Muscle layer of colon (tissue), 2 donors: ENCODE data around the gene GSTA4.
"Not testable (repeated sequence)": the region's sequence is repeated elsewhere in the genome, so short reads cannot be mapped to it uniquely, and the experiment has no call there.

Source experiments
- H3K27ac ChIP-seq: one replicate; pipeline ENCODE4 v1.7.0; 2013; ENCODE audit warnings: low read depth, mild to moderate bottlenecking, low read length, moderate library complexity
- H3K27me3 ChIP-seq, 2 donors: one replicate each; pipeline ENCODE4 v1.7.0; 2013; ENCODE audit warnings: low read length in 2 of 2, mild to moderate bottlenecking in 2 of 2; ENCODE audit not compliant: insufficient read depth in 2 of 2, control insufficient read depth in 1 of 2
- H3K36me3 ChIP-seq: one replicate; pipeline ENCODE4 v1.7.0; 2013; ENCODE audit warnings: mild to moderate bottlenecking, low read length; ENCODE audit not compliant: insufficient read depth
- H3K4me1 ChIP-seq: one replicate; pipeline ENCODE4 v1.7.0; 2013; ENCODE audit warnings: mild to moderate bottlenecking, low read length; ENCODE audit not compliant: insufficient read depth
- H3K4me3 ChIP-seq, 2 donors: one replicate each; pipeline ENCODE4 v1.7.0; 2013; ENCODE audit warnings: low read length in 2 of 2, low read depth in 1 of 2, mild to moderate bottlenecking in 1 of 2, moderate library complexity in 1 of 2
- H3K9ac ChIP-seq: one replicate; pipeline ENCODE4 v1.7.0; 2013; ENCODE audit warnings: low read length
- H3K9me3 ChIP-seq: one replicate; pipeline ENCODE4 v1.7.0; 2013; ENCODE audit warnings: mild to moderate bottlenecking, low read length
- donor health status: abdominal sarcoma.
- donor health status: Adenocarcinoma of cecum.

The GSTA4 gene

DNA sequence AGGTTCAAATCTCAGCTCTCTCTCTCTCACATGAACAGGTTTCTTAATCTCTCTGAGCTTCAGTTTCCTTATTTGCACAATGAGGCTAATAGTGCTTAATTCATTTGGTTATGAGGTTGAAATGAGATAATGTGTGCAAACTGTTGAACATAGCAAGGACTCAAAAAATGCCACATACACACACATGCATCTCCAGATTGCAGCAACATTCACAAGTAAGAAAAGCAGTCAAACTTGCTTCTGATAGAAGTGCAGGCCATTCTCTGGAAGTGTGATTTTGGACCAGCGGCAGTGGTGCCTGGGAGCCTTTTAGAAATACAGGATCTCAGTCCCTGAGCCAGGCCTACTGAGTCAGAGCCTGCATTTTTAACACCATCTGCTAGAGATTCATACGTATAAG, 25.7 kb downstream of the GSTA4 start:
- no peaks in the 10 kb centered on the region for H3K9me3 ChIP-seq
- H3K36me3 ChIP-seq = no peaks in the 10 kb centered on the region
- no peak overlapping the region for H3K27ac ChIP-seq
- no peak overlapping the region for H3K4me3 ChIP-seq
- H3K27me3 ChIP-seq = no peaks in the 10 kb centered on the region
- H3K4me1 ChIP-seq = no peaks in the 10 kb centered on the region
- no peak overlapping the region for H3K9ac ChIP-seq

DNA sequence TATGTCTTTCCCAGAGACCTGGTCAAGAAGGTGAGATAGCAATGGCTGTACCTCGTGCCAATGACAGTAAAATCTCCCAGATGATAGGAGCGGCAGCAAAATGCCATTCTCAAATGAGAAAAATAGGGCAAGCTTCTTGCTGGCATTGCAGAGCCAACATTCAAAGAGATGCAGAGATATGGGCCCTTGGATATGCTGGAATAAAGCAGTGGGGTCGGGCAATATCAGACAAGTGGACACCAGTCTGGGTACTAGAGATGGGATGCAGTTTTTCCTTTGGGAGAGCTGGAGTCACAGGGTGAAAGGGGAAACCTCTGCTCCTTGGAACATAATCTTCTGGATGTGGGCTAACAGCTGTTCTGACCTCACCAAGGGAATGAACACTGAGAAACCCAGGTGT, 29.0 kb downstream of the GSTA4 start:
- Histone ChIP-seq H3K27ac (no peak overlapping the region), H3K9me3 (no peaks in the 10 kb centered on the region), H3K4me3 (no peak overlapping the region), H3K4me1 (no peaks in the 10 kb centered on the region), H3K36me3 (no peaks in the 10 kb centered on the region), H3K9ac (no peak overlapping the region), H3K27me3 (no peaks in the 10 kb centered on the region)

DNA sequence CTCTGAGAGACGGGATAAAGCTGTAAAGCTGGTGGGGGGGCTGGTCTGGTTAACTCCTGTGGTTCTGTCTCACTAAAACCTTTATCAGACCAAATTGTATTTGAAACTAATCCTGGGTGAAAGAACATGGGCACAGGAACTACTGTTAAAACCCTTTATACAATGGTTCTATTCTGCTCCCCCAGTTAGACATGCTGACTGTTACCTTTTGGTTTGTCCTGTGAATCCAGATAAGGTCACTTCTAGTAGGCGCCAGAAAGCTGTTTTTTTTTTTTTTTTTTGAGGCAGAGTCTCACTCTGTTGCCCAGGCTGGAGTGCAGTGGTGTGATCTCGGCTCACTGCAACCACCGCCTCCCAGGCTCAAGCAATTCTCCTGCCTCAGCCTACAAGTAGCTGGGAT, 29.7 kb downstream of the GSTA4 start:
- H3K4me3 ChIP-seq = no peak overlapping the region
- H3K9me3 ChIP-seq = no peaks in the 10 kb centered on the region
- H3K4me1 ChIP-seq = no peaks in the 10 kb centered on the region
- H3K9ac ChIP-seq = no peak overlapping the region
- H3K27ac ChIP-seq = no peak overlapping the region
- no peaks in the 10 kb centered on the region for H3K36me3 ChIP-seq
- H3K27me3 ChIP-seq = no peaks in the 10 kb centered on the region

DNA sequence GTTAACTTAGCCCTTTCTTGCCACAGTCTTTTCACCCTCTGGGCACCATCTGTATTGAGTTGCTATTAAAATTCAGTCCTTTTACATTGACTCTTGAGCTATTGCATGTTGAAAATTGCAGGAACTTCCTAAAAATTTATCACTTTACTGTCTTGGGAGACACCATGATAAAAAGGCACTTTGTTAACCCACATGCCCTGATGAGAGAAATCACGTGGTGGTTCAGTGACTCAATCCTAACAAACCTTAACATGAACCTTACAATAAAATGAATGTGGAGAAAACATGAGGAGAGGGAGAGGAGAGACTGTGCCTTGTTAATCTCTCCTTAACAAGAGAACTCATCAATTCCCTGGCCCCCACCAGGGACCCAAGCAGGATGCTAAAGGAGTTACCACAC, 30.8 kb downstream of the GSTA4 start:
- no peaks in the 10 kb centered on the region for H3K4me1 ChIP-seq
- H3K9me3 ChIP-seq = no peaks in the 10 kb centered on the region

DNA sequence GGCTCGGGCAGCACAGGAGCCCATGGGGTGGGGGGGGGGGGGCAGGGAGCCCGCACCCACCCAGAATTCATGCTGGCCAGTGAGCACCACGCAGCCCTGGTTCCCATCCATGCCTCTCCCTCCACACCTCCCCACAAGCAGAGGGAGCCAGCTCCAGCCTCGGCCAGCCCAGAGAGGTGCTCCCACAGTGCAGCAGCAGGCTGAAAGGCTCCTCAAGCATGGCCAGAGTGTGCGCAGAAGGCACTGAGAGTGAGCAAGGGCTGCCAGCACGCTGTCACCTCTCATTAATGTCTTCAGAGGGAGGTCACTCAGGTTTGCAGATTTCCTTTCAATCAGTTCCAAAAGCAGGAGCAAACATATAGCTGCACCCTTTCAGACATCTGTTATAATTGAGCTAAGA, 32.4 kb downstream of the GSTA4 start:
- no peaks in the 10 kb centered on the region for H3K9me3 ChIP-seq
- no peaks in the 10 kb centered on the region for H3K36me3 ChIP-seq
- H3K27me3 ChIP-seq = no peaks in the 10 kb centered on the region
- H3K27ac ChIP-seq = no peak overlapping the region
- no peak overlapping the region for H3K4me3 ChIP-seq
- H3K9ac ChIP-seq = no peak overlapping the region
- H3K4me1 ChIP-seq = no peaks in the 10 kb centered on the region

More for the DNA sequence above, 30.8 kb downstream of the GSTA4 start:
- H3K36me3 ChIP-seq = no peaks in the 10 kb centered on the region
- no peak overlapping the region for H3K27ac ChIP-seq
- no peaks in the 10 kb centered on the region for H3K27me3 ChIP-seq
- no peak overlapping the region for H3K9ac ChIP-seq
- no peak overlapping the region for H3K4me3 ChIP-seq

DNA sequence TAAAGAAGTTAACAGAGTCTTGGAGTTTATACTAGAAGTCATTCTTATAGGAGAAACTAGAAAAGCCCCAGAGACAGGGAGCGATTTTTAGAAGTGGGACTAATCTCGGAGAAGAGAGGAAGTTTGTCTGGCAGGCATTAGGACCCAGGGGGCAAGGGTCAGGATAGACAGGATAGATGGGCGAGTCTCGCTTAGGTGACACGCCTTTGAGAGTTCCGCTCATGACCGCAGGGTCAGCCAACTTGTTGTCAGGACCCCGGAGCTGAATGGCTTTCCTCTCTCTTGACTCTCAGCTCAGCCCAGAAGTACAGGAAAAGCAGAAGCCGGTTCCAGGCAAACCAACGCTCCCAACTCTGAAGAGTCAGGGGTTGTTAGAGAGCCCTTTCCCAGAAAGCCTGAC, 34.1 kb downstream of the GSTA4 start:
- not testable (repeated sequence) for H3K9me3 ChIP-seq, H3K27me3 ChIP-seq, H3K27ac ChIP-seq, H3K4me3 ChIP-seq, H3K36me3 ChIP-seq, H3K4me1 ChIP-seq, H3K9ac ChIP-seq

DNA sequence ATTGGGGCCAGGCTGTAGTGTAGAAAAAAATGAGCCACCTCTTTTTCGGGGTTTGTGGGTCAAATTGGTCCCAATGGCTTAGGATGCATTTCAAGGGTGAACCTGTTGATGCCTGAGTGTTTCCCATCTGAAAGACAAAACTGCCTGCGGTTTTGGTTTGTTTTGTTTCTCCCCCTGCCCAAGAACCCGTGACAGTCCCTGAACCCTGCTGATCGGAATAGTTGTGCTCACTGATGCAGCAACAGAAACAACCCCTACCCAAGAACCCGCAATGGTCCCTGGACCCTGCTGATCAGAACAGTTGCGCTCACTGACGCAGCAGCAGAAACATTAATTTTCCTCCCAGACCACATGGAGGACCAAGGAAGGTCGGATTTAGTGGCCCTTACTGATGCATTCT, 34.9 kb downstream of the GSTA4 start:
- not testable (repeated sequence) for H3K4me3 ChIP-seq, H3K36me3 ChIP-seq, H3K4me1 ChIP-seq, H3K9ac ChIP-seq, H3K9me3 ChIP-seq, H3K27ac ChIP-seq, H3K27me3 ChIP-seq

DNA sequence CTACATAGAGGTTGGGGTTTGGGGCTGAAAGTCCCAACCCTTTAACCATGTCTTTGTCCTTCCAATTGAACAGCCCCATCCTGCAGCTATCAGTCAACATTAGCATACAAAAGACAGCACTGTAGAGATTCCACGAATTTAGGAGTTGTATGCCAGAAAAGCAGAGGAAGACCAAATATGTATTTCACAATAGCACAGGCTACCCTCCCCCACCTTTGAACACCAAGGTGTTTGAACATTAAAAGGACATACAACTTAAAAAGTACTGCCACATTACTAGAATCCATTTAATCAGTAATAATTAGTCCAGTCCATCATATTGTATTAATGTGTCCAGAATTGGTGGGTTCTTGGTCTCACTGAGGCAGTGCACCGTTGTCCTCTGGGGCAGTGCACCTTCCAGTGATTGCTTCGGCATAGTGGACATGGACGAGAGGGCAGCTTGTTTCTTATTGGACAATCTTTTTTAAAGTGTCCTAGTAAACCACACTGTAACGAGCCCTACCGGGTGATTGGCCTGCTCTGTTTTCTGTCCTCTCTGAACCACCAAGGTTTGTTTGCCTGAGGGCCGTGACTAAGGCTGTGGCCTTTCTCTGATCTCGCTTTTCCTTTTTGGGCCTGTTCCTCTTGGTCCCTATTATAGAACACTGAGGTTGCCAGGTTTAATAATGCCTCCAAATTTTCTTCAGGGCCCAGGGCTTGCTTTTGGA, 36.4 kb downstream of the GSTA4 start:
- no peaks in the 10 kb centered on the region for H3K27me3 ChIP-seq
- H3K27ac ChIP-seq = no peak overlapping the region

DNA sequence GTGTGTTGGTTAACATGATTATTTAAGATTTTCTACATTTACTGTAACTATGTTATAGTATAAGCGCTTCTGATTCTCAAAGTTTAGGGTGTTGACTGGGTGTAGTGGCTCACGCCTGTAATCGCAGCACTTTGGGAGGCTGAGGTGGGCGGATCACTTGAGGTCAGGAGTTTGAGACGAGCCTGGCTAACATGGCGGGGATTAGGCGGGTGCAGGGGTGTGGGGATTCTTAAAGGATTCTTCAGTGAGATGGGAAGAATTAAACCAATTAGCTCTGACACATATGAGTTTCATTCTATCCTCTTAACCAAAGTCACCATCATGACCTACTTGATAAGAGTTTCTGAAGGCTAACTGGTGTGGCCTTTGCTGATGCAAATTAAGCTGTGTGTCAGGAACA, 39.2 kb downstream of the GSTA4 start:
- Histone ChIP-seq H3K9ac (no peak overlapping the region), H3K4me1 (no peaks in the 10 kb centered on the region), H3K27ac (no peak overlapping the region), H3K27me3 (no peaks in the 10 kb centered on the region), H3K36me3 (no peaks in the 10 kb centered on the region), H3K9me3 (no peaks in the 10 kb centered on the region), H3K4me3 (no peak overlapping the region)

More for the DNA sequence above, 36.4 kb downstream of the GSTA4 start:
- Histone ChIP-seq H3K4me1 (no peaks in the 10 kb centered on the region), H3K4me3 (no peak overlapping the region), H3K9me3 (no peaks in the 10 kb centered on the region), H3K9ac (no peak overlapping the region), H3K36me3 (no peaks in the 10 kb centered on the region)

DNA sequence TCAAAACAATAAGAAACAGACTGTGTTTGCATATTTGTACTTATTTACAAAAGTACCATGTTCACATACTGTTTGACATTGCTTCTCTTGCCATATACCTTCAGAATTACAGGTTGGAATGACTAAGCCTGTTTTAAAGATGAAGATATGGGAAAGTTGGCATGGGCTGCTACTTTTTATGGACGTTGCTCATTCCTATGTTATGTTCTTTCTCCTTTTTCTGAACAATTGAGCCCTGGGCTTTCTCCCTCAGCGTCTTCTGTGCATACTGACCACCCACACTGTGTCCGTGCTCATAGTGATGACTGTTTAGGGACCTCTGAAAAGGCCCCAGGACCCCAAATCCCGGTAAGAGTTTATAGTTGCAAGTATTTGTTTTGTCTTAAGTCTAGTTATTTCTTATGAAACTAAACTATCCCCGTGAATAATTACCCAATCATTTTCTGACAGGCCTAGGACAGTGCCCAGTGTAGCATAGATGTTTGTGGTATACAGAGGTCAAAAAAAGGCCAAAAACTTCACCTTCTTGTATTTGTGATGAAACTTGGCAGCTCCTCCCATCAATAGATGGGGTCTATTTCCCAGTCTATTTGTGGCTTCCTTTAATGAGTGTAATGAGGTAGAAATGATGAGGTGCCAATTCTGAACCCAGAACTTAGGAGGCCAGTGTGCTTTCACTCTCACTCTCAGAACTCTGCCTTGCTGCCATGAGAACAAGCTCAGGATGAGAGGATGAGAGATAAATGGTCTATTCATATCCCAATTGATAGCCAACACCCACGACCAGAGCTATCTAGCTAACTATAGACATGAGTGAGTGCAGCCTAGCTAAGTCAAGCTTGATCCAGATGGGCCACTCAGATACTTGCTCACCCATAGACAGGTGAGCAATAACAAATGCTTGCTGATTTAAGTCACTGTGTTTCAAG, 40.9 kb downstream of the GSTA4 start:
- Histone ChIP-seq H3K4me3 (no peak overlapping the region), H3K27ac (no peak overlapping the region), H3K4me1 (no peaks in the 10 kb centered on the region), H3K27me3 (no peaks in the 10 kb centered on the region), H3K36me3 (no peaks in the 10 kb centered on the region), H3K9ac (no peak overlapping the region), H3K9me3 (no peaks in the 10 kb centered on the region)

DNA sequence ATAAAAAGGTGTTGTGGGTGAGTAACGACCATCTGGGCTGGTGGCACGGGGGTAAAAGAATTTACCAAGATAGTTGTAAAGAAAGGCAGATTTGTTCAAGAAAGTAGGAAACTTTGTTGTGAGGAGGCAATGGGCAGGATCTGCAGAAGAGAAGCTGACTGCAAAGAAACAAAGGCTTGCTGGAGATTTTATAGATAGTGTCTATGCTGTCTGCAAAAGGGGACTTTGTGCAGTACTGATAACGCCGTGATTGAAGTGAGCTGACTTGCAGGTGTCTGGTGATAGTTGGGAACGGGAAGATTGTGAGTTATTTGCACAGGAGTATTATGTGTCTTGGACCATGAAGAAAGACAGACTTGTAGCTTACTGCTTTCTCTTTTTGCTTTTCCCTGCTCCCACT, 48.8 kb downstream of the GSTA4 start:
- H3K27me3 ChIP-seq = no peaks in the 10 kb centered on the region
- no peaks in the 10 kb centered on the region for H3K4me1 ChIP-seq
- H3K9ac ChIP-seq = no peak overlapping the region
- H3K36me3 ChIP-seq = no peaks in the 10 kb centered on the region
- no peak overlapping the region for H3K27ac ChIP-seq
- H3K9me3 ChIP-seq = no peaks in the 10 kb centered on the region
- H3K4me3 ChIP-seq = no peak overlapping the region

DNA sequence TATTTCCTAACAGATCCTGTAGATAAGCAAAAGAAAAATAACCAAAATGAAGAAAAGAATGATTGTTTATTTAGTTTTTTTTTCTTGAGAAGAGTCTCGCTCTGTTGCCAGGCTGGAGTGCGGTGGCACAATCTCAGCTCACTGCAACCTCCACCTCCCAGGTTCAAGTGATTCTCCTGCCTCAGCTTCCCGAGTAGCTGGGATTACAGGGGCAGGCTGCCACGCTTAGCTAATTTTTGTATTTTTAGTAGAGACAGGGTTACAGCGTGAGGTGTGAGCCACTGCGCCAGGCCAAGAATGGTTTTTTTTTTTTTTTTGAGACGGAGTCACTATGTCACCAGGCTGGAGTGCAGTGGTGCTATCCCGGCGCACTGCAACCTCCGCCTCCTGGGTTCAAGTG, 52.3 kb downstream of the GSTA4 start:
- H3K27ac ChIP-seq, H3K9me3 ChIP-seq, H3K36me3 ChIP-seq, H3K9ac ChIP-seq, H3K4me3 ChIP-seq, H3K27me3 ChIP-seq, H3K4me1 ChIP-seq: not testable (repeated sequence)
